ENCODE data around the gene ILF3.

GRCh38 chr19:10655457-10656312 lies 1.5 kb downstream of the ILF3 start:
- peak in 1 of 2 donors; percentile 16 for TF ChIP-seq CTCF (conservative IDR thresholded peaks at IDR 0.05 in 1 of 2, IDR thresholded peaks at IDR 0.05 in 1 of 2; ENCODE audit: low read depth in 1 of 2, low read length in 2 of 2)
- no peak for TF ChIP-seq EZH2 (IDR thresholded peaks at IDR 0.05; ENCODE audit: low read length, missing control alignments)
